ENCODE data around the gene NDEL1.

NDEL1 gene

DNA sequence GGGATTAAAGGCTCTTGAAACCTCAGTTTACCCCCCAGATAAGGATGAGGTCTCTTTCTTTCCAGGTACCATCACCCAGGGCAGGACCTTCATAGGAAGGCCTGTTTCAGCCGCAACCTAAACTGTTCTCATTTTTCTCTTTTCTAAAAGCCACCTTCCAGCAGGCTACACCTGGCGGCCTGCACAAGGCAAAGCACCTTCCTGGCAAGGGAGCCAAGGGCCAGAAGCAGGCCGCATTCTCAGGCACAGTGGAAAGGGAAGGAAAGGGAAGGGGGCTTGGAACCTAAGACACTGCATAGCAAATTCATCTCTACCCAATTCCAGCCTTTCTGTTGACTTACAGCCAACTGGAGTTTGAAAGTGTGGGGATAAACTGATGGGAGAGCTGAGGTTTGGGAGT, 8.9 kb upstream of the NDEL1 start:
- TF ChIP-seq, protein P1, sequence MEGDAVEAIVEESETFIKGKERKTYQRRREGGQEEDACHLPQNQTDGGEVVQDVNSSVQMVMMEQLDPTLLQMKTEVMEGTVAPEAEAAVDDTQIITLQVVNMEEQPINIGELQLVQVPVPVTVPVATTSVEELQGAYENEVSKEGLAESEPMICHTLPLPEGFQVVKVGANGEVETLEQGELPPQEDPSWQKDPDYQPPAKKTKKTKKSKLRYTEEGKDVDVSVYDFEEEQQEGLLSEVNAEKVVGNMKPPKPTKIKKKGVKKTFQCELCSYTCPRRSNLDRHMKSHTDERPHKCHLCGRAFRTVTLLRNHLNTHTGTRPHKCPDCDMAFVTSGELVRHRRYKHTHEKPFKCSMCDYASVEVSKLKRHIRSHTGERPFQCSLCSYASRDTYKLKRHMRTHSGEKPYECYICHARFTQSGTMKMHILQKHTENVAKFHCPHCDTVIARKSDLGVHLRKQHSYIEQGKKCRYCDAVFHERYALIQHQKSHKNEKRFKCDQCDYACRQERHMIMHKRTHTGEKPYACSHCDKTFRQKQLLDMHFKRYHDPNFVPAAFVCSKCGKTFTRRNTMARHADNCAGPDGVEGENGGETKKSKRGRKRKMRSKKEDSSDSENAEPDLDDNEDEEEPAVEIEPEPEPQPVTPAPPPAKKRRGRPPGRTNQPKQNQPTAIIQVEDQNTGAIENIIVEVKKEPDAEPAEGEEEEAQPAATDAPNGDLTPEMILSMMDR (IDR thresholded peaks at IDR 0.05): no peak
- no peak overlapping the region for H3K4me3 ChIP-seq
- intact Hi-C loops (cut with DNase I; ENCODE audit: low total_unique reads): no loop called here
- no peak for DNase-seq
- no peak overlapping the region for H3K27ac ChIP-seq
- H3K36me3 ChIP-seq: no peaks in the 10 kb centered on the region
- H3K27me3 ChIP-seq: no peaks in the 10 kb centered on the region
- H3K9me3 ChIP-seq: no peaks in the 10 kb centered on the region
- peaks cover 0 to 10% (median 2%) of the 10 kb centered on the region in 4 donors for H3K4me1 ChIP-seq

DNA sequence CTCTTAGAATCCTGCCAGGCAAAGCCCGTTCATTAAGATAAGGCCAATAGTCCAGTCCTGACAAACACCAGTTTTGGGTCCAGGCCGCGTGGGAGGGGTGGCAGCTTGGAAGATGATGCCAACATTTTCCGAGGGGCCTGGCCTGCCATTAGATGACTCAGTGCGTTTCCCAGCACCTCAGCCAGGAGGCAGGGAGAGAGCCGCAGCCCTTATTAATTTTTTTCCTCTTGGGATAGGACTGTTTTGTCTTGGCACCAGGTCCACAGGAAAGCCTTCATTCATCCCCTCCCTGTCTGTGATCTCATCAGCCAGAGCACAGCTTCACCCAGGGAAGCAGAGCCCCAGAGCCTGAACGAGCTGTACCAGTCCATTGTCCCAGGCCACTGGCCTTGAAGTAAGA, 4.7 kb upstream of the NDEL1 start:
- no peaks in the 10 kb centered on the region for H3K36me3 ChIP-seq
- H3K9me3 ChIP-seq: no peaks in the 10 kb centered on the region
- H3K4me1 ChIP-seq: peaks cover 0 to 16% (median 4%) of the 10 kb centered on the region in 4 donors
- DNase-seq: peak; percentile 82 to 92
- H3K4me3 ChIP-seq: no peak overlapping the region
- intact Hi-C loops (cut with DNase I; ENCODE audit: low total_unique reads): no loop called here
- H3K27ac ChIP-seq: peak overlapping the region; percentile 63 to 73
- TF ChIP-seq, protein P1 (IDR thresholded peaks at IDR 0.05): no peak
- no peaks in the 10 kb centered on the region for H3K27me3 ChIP-seq

DNA sequence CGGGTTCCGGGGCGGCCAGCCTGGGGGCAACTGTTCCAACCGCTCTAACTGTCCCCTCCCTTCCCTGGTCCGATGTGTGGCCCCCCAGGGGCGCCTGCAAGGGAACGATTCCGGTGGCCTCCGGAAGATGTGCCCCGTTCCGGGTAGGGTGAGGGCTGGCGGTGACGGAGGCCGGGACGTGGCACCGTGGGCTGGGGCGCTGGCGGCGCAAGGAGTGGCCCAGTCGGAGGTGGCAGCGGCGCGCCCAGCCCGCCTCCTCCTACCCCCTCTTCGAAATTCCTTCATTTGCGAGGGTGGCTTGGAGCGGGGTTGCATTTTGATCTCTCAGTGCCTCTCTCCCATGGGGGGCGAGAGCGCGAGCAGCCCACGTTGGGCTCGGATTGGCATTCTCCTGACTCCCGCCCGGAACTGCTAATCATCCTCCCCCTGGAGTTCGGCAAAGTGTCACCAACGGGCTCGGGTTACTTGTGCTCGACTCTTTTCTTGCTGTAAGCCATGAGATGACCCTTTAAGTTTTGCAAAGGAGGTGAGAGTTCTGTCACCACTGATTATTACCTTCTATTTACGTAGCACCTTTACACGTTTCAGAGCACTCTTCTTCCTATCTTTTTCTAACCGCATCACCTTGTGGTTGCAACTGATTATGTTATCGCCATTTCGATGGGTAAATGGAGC, 622 bp downstream of the NDEL1 start:
- no peaks in the 10 kb centered on the region for H3K27me3 ChIP-seq
- H3K9me3 ChIP-seq: no peaks in the 10 kb centered on the region
- TF ChIP-seq, protein P1 (IDR thresholded peaks at IDR 0.05): peak in 1 of 2 experiments; percentile 4
- DNase-seq: peak; percentile 54 to 82
- H3K4me1 ChIP-seq: peaks cover 0 to 50% (median 18%) of the 10 kb centered on the region in 4 donors
- H3K36me3 ChIP-seq: peaks cover 0 to 7% (median 7%) of the 10 kb centered on the region in 3 donors
- H3K4me3 ChIP-seq: peak overlapping the region; percentile 87 to 90
- intact Hi-C loops (cut with DNase I; ENCODE audit: low total_unique reads): no loop called here
- peak overlapping the region; percentile 98 to 100 for H3K27ac ChIP-seq

DNA sequence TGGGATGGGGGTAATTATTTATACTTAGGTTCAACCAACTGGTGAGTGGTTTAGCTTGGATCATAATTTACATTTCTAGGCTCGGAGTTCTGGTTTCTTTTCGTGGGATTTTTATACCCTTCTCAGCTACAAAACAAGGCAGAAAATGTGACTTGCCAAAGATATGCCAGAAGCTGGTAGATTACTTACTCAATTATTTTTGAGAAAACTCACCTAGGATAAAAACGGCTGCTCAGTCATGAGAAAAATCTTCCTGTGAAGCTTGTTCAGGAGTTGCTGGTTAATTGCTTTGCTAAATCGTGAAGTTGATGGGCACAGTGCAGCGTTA, 1.1 kb downstream of the NDEL1 start:
- Histone ChIP-seq H3K4me1 (peaks cover 0 to 53% (median 18%) of the 10 kb centered on the region in 4 donors), H3K27ac (peak overlapping the region; percentile 98 to 100), H3K36me3 (peaks cover 0 to 7% (median 7%) of the 10 kb centered on the region in 3 donors), H3K9me3 (no peaks in the 10 kb centered on the region), H3K27me3 (no peaks in the 10 kb centered on the region), H3K4me3 (peak overlapping the region; percentile 87 to 90)
- intact Hi-C loops (cut with DNase I; ENCODE audit: low total_unique reads): no loop called here
- TF ChIP-seq, protein P1 (IDR thresholded peaks at IDR 0.05): no peak
- no peak for DNase-seq

DNA sequence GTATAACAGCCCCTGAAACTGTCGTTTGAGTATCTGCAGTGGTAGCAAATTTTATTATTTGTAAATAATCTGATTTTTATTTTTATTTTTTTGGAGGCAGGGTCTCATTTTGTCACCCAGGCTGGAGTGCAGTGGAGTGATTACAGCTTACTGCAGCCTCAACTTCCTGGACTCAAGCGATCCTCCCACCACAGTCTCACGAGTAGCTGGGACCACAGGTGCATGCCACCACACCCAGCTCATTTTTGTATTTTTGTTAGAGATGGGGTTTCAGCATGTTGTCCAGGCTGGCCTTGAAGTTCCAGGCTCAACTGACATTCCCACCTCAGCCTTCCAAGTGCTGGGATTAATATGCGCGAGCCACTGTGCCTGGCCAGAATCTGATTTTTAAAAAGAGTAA, 2.8 kb downstream of the NDEL1 start:
- Histone ChIP-seq H3K9me3 (no peaks in the 10 kb centered on the region), H3K36me3 (peaks cover 0 to 9% (median 7%) of the 10 kb centered on the region in 3 donors), H3K4me1 (peaks cover 0 to 66% (median 28%) of the 10 kb centered on the region in 4 donors), H3K27ac (peak overlapping the region in 1 of 2 donors; percentile 100), H3K27me3 (no peaks in the 10 kb centered on the region), H3K4me3 (no peak overlapping the region)
- intact Hi-C loops (cut with DNase I; ENCODE audit: low total_unique reads): no loop called here
- TF ChIP-seq, protein P1 (IDR thresholded peaks at IDR 0.05): no peak
- no peak for DNase-seq
